CD4-positive, alpha-beta T cell treated with Interferon alpha-2 for 1 hour (primary cell): ENCODE data around the gene FLOT2.
"Not testable (repeated sequence)": the region's sequence is repeated elsewhere in the genome, so short reads cannot be mapped to it uniquely, and the experiment has no call there.

Source experiments
- DNase-seq, 2 donors: peaks; one replicate each; pipeline ENCODE4 v3.0.0-alpha.2; 2020 to 2022

The FLOT2 gene

DNA sequence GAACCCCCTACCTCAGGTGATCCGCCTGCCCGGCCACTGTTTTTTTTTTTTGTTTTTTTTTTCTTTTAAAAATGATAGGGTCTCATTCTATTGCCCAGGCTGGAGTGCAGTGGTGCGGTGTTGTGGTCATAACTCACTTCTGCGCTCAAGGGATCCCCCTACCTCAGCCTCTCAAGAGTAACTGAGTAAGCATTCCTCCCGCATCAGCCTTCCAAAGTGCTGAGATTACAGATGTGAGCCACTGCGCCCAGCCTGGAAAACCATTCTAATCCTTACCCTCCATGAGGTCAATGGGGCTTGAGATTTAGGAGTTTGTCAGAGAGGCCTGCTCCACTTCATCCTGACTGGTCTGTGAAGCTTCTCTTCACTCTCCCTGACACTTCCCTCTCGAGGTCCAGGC, 30.3 kb downstream of the FLOT2 start:
- no peak for DNase-seq

DNA sequence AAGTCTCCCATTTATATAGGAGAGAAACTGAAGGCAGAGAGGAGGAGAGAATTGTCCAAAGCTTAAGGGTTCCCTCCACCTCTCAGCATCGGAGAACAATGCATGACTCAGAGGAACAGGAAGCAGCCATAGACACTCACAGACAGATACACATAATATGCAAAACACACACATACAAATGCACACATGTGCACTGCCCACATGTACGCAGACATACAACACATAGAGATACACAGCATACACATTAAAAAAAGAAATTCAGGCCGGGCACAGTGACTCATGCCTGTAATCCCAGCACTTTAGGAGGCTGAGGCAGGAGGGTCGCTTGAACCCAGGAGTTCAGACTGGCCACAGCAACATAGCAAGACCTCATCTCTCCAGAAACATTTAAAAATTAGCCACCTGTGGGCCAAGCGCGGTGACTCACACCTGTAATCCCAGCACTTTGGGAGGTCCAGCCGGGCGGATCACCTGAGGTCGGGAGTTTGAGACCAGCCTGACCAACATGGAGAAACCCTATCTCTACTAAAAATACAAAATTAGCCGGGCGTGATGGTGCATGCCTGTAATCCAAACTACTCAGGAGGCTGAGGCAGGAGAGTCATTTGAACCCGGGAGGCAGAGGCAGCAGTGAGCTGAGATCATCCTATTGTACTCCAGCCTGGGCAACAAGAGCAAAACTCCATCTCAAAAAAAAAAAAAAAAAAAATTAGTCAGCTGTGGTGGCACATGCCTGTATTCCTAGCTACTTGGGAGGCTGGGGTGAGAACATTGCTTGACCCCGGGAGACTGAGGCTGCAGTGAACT, 31.4 kb downstream of the FLOT2 start:
- no peak for DNase-seq

- no peak for DNase-seq
These were observed 32.3 kb downstream of the FLOT2 start for GRCh38 chr17:28864991-28865849.

DNA sequence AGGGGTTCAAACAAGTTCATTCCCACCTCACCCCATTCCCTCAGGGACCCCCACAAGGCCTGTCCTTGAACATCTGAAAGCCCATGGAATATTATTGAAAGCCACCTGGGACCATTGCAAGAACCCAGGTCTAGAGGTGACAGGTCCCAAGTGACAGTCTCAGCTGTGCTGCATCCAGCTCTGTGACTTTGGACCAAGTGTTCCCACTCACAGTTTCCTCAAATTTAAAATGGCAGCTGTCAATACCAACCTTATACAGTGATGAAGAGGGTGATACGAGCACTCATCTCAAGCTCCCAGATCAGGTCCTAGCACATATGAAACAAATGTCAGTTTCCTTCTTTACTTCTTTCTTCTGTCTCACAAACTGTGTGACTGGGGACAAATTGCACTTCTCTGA, 33.6 kb downstream of the FLOT2 start:
- no peak for DNase-seq

- DNase-seq: no peak
These were observed 35.0 kb downstream of the FLOT2 start for GRCh38 chr17:28862561-28862960.

GRCh38 chr17:28861393-28862203, 35.9 kb downstream of the FLOT2 start:
- DNase-seq: no peak

GRCh38 chr17:28860363-28860808, 37.1 kb downstream of the FLOT2 start:
- DNase-seq: no peak

DNA sequence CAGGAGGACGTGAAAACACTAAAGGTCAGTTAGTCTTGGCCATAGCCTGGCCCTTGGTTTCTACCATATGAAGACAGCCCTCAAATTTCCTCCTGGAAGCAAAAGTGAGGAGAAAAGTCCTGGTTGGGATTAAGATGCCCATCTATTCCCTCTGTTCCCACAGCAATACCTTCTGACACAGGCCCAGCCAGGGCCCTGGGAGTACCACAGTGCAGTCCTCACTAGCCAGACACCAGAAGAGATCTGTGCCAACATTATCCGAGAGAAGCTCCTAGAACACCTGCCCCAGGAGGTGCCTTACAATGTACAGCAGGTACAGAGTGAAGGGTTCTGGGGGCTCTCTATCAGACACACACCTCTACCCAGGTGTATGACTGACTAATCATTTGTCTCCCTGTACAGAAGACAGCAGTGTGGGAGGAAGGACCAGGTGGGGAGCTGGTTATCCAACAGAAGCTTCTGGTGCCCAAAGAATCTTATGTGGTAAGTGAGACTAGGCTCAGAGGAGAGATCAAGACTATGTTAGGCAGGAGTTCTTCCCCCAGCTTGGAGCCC, 38.7 kb downstream of the FLOT2 start:
- no peak for DNase-seq

- no peak for DNase-seq
These were observed 39.4 kb downstream of the FLOT2 start for GRCh38 chr17:28857905-28858800.

DNA sequence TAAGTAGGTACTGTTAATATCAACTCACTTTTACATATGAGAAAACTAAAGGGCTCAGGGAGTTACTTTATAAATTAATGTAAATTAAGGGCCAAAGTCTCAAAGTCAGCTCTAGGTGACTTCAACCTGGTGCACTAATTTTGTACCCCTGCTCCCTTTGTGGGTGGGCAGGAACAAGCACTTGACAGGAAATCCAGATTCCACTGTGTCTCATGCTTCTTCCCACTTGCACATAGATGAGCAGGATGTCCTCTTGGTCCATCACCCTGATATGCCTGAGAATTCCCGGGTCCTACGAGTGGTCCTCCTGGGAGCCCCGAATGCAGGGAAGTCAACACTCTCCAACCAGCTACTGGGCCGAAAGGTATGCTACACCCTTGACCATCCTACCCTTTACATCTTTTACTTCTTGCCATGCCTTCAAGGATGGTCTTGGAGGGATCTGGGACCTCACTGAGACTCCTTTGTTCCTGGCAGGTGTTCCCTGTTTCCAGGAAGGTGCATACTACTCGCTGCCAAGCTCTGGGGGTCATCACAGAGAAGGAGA, 41.4 kb downstream of the FLOT2 start:
- DNase-seq: no peak

GRCh38 chr17:28855336-28855679, 42.2 kb downstream of the FLOT2 start:
- DNase-seq: no peak

GRCh38 chr17:28854457-28855335, 42.8 kb downstream of the FLOT2 start, which contains the start of gene ERAL1:
TSS of gene ERAL1 (plus strand) at chr17:28855016. CDS start at chr17:28855035, 19 bp downstream.
- peak; percentile 79 to 85 for DNase-seq

GRCh38 chr17:28853295-28853694, 44.2 kb downstream of the FLOT2 start:
- DNase-seq: no peak

- no peak for DNase-seq
These were observed 48.3 kb downstream of the FLOT2 start for GRCh38 chr17:28849281-28849680.

- peak; percentile 50 to 64 for DNase-seq
These were observed 48.9 kb downstream of the FLOT2 start for GRCh38 chr17:28848667-28849066.

DNA sequence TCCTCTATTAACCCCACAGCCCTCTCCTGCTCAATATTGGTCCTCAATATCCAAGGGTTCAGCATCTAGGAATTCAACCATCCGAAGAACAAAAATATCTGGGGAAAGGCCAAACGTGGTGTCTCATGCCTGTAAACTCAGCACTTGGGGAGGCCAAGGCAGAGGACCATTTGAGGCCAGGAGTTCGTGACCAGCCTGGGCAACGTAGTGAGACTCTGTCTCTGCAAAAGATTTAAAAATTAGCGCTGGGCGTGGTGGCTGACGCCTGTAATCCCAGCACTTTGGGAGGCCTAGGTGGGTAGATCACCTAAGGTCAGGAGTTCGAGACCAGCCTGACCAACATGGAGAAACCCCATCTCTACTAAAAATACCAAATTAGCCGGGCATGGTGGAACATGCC, 50.8 kb downstream of the FLOT2 start:
- DNase-seq: not testable (repeated sequence)

DNA sequence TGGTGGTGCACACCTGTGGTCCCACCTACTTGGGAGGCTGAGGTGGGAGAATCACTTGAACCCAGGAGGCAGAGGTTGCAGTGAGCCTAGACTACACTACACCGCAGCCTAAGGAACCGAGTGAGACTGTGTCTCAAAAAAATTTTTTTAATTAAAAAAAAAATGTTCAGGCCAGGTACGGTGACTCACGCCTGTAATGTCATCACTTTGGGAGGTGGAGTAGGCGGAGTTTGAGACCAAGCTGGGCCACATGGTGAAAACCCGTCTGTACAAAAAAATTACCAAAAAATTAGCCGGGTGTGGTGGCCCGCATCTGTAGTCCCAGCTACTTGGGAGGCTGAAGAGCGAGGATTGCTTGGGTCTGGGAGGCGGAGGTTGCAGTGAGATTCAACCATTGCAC, 51.3 kb downstream of the FLOT2 start:
- DNase-seq: no peak

- no peak for DNase-seq
These were observed 53.8 kb downstream of the FLOT2 start for GRCh38 chr17:28843816-28844148.

DNA sequence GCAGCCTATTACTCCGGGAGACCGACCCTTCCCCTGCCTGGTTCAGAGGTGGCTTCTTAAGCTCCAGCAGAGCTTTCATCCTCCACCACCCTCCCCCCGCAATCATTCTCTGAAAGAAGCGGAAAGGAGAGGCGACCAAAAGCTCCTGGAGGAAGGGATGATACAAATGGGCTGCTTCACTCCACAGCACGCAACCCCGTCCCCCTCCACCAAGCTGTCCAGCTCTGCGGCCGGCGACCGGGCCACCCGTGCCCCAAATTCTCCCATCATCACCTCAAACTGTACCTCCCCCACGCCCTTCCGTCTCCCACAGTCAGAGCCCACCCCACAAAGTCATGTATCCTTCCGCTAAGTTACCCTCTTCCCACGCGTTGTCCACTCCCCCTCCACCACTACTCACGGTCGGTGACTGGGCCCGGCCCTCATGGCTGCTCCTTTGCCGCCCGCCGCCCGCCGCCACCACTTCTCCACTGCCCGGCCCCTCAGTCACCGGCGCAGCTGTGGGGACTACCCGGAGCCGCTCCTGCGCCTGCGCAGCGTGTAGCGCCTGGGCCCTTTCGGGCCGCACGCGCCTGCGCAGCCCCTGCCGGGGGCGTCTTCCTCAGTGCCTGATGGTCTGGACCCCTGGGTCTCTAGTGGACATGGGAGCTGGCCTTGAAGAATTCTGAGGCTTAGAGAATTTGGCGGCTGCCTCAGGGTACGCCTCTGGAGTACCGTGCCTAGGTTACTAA, 55.1 kb downstream of the FLOT2 start, which contains the start of gene FAM222B:
FAM222B (minus strand) TSS at position 509 of the 731 bp plus-strand sequence. CDS start 76,123 bp downstream, outside the sequence.
- peak; percentile 89 to 90 for DNase-seq

DNA sequence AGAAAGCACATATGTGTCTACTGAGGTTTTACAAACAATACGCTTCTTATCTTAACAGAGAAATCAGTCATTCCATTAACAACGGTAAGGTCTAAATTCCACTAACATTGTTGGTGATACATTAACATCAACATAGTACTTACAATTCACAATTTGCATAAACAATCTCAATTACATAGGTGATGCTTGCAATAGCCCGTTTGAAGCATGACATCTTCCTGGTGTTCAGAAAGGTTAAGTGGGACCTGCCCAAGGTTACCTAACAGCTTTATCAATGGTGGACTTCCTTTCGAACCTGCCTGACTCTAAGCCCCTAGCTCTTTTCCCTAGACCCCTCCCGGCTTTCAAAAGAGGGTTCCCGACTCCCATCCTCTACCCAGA, 55.6 kb downstream of the FLOT2 start:
- no peak for DNase-seq
